ENCODE results near the gene TCAP. TPM values are rescaled to one million over a fixed set of nuclear protein-coding genes. Genes with fewer than 3 reads are reported as not detected.

Gene TCAP
- total RNA-seq, 1 donor from 2014 or later, result 1.7 TPM

- intact Hi-C loops (cut with micrococcal nuclease), result no loop called here
These were observed 1.1 kb downstream of the TCAP start for GRCh38 chr17:39666231-39666600.

GRCh38 chr17:39666601-39667261 lies 1.6 kb downstream of the TCAP start:
- intact Hi-C loops (cut with micrococcal nuclease), result no loop called here

GRCh38 chr17:39667262-39667944 lies 2.3 kb downstream of the TCAP start:
- intact Hi-C loops (cut with micrococcal nuclease), result no loop called here

- intact Hi-C loops (cut with micrococcal nuclease), result loop anchor here (1.0 kb wide), 1 partner anchor 46 kb away; no protein-coding TSS in a partner anchor
These were observed 3.1 kb downstream of the TCAP start, which contains the start of gene PNMT for GRCh38 chr17:39667945-39668924. TSS of gene PNMT (plus strand) at chr17:39668453. CDS start at chr17:39668476, 23 bp downstream.

- intact Hi-C loops (cut with micrococcal nuclease), result no loop called here
These were observed 5.0 kb downstream of the TCAP start for GRCh38 chr17:39669897-39670735.

- intact Hi-C loops (cut with micrococcal nuclease), result no loop called here
These were observed 5.6 kb downstream of the TCAP start for GRCh38 chr17:39670746-39671145.

GRCh38 chr17:39671651-39672521 lies 6.7 kb downstream of the TCAP start:
- intact Hi-C loops (cut with micrococcal nuclease), result no loop called here

GRCh38 chr17:39672522-39673334 lies 7.6 kb downstream of the TCAP start:
- intact Hi-C loops (cut with micrococcal nuclease), result no loop called here

GRCh38 chr17:39673335-39674081 lies 8.4 kb downstream of the TCAP start:
- intact Hi-C loops (cut with micrococcal nuclease), result no loop called here

GRCh38 chr17:39674179-39674578 lies 9.0 kb downstream of the TCAP start:
- intact Hi-C loops (cut with micrococcal nuclease), result no loop called here

GRCh38 chr17:39674702-39675389 lies 9.7 kb downstream of the TCAP start:
- intact Hi-C loops (cut with micrococcal nuclease), result no loop called here

GRCh38 chr17:39675390-39676082 lies 10.4 kb downstream of the TCAP start:
- intact Hi-C loops (cut with micrococcal nuclease), result no loop called here

- intact Hi-C loops (cut with micrococcal nuclease), result no loop called here
These were observed 11.2 kb downstream of the TCAP start for GRCh38 chr17:39676198-39676819.

- intact Hi-C loops (cut with micrococcal nuclease), result no loop called here
These were observed 11.9 kb downstream of the TCAP start for GRCh38 chr17:39677072-39677471.

GRCh38 chr17:39677542-39678339 lies 12.6 kb downstream of the TCAP start:
- intact Hi-C loops (cut with micrococcal nuclease), result no loop called here
